HG02678 (cell line): ENCODE data around the gene MARCHF4.

Experiments used
- ATAC-seq: cut with Tn5 transposase; IDR thresholded peaks from one replicate; pipeline ENCODE4 v1.9.1; 2021; ENCODE audit warnings: mild to moderate bottlenecking, moderate library complexity; ENCODE audit not compliant: unreplicated experiment

MARCHF4 gene

GRCh38 chr2:216371721-216372702 lies at the start of gene MARCHF4:
Gene MARCHF4 (minus strand): TSS chr2:216372483. CDS start chr2:216370260, 2,223 bp downstream.
- no peak for ATAC-seq

- no peak for ATAC-seq
These were observed 48.3 kb upstream of the MARCHF4 start for GRCh38 chr2:216420367-216421101.

- no peak for ATAC-seq
These were observed 46.7 kb upstream of the MARCHF4 start for GRCh38 chr2:216418981-216419380.

GRCh38 chr2:216416571-216417307 lies 44.5 kb upstream of the MARCHF4 start:
- no peak for ATAC-seq

DNA sequence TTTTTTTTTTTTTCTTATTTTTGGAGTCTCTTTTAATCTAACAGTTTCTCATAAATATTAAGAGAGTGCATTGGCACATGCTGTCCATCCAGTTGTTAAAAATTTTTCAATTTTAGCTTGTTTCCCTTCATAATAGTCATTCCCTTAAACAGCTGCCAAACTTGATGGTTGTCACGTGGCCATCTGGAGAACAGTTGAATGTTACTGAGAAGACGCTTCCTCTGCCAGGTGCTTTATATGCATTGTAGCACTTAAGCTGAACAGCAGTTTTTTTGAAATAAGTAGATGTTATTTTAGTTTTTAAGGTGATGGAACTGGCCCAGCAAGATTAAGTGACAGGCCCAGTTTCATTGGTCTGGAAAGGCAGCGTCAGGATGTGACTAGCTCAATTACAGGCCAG lies 43.3 kb upstream of the MARCHF4 start:
- no peak for ATAC-seq

GRCh38 chr2:216414772-216415319 lies 42.6 kb upstream of the MARCHF4 start:
- no peak for ATAC-seq

- no peak for ATAC-seq
These were observed 41.6 kb upstream of the MARCHF4 start for GRCh38 chr2:216413882-216414281.

- peak; percentile 90 for ATAC-seq
These were observed 40.0 kb upstream of the MARCHF4 start, which contains the start of gene SMARCAL1 for GRCh38 chr2:216412022-216412999. Gene SMARCAL1 (plus strand): TSS chr2:216412484. CDS start chr2:216414705, 2,221 bp downstream.

- ATAC-seq = no peak
These were observed 38.3 kb upstream of the MARCHF4 start for GRCh38 chr2:216410550-216410949.

DNA sequence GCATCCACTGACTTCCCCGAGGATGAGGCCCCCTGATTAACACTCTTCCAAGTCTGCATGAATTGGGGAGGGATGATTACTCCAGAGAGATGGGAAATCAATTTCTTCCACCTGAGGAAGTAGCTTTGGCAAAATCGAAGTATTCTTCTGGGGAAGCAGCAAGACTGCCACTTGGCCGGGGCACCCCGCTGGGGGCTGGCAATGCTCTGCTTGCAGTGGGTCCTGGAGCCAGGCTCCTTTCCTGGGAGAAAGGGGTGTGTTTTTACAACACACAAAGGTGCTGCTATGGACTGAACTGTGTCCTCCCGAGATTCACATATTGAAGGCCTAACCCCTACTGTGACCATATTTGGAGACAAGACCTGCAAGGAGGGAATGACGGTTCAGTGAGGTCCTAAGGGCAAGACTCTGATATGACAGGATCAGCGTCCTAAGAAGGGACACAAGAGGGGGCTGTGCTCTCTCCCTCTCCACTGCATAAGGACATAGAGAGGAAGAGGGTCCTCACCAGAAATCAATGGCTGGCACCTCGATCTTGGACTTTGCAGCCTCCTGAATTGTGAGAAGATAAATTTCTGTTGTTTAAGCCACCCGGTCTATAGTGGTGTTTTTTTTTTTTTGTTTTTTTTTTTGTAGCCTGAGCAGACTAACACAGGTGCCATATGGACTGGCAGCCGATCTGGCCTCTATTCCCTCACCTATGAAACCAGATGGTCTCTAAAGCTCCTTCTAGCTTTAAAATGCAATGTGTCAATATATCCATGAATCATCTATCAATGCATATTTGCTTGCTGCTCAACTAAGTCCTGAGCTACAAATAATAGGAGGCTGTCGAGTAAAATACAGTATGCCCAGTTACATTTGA lies 36.4 kb upstream of the MARCHF4 start:
- no peak for ATAC-seq

DNA sequence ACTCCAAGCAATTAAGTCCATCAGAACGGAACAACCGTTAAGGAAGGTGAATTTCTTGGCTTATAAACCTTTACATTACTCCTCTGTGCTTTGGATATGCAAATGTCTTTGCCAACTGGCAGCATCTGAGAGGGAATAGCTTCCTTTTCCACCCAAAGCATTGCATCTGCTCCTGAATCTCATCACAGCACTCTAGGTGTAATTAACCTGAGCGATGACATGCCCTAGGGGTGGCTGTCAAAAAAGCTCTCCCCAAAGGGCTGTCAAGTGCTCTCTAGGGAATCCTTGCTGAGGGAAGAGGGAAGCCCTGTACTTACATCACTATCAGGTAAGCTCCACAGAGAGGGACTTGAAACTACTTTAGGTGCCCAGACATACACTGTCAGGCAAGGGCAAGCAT lies 34.5 kb upstream of the MARCHF4 start:
- no peak for ATAC-seq

GRCh38 chr2:216405588-216405987 lies 33.3 kb upstream of the MARCHF4 start:
- no peak for ATAC-seq

GRCh38 chr2:216404010-216404618 lies 31.8 kb upstream of the MARCHF4 start:
- ATAC-seq = peak; percentile 70

DNA sequence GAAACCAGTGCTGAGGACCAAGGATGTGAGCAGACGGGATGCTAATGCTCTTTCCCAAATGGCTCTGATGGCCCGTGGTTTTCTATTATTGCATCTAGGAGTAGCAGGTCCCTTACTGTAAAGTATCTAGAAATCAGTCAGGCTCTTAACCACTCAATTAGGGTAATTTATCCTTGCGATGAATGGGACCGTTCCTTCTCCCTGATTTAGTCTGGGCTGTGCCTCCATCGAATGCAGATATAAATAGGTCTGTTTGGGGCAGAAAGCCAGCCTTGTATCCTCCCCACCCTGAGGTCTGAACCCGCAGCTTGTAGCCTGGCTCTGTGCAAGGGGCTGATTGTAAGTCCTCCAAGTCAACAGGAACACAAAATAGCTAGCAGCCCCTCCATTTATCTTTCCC lies 30.5 kb upstream of the MARCHF4 start:
- ATAC-seq = no peak

DNA sequence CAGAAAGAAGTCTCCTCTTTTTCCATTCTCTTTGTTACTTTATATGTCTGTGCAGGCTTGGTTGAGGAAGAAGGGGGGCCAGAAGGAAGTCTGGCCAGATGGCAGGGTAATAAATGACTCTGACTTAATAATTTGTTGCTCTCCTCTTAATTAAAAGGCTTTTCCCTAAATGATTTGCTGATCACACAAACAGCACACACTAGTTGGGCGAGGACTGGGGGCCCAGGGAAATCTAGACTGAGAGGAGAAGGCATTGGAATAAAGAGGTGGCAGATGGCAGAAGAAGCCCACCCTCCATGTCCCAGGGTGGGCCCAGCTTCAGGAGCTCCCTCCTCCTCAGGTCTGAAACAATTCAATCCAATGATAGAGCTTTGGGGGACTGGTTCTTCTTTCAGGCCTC lies 27.3 kb upstream of the MARCHF4 start:
- ATAC-seq = no peak

DNA sequence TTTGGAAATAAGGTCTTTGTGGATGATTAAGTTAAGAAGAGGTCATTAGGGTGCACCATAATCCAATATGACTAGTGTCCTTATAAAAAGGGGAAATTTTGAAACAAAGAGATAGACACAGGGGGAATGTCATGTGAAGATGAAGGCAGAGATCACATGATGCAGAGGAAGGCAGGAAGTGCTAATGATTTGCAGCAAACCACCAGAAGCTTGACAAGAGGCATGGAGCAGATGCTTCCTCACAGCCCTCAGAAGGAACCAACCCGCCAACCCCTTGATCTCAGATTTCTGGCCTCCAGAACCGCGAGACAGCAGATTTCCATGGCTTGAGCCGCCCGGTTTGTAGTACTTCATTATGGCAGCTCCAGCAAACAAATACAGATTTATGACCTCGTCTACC lies 22.6 kb upstream of the MARCHF4 start:
- ATAC-seq = no peak

- ATAC-seq = no peak
These were observed 20.9 kb upstream of the MARCHF4 start for GRCh38 chr2:216392945-216393840.
